IPS-18a (cell line): ENCODE data around the gene SMOC1.

Source experiments
- H3K27ac ChIP-seq: one replicate; pipeline ENCODE4 v1.5.1; 2013; ENCODE audit warnings: low read length
- H3K27me3 ChIP-seq: one replicate; pipeline ENCODE4 v1.6.1; 2013; ENCODE audit warnings: mild to moderate bottlenecking, low read length; ENCODE audit not compliant: control insufficient read depth, insufficient read depth
- H3K36me3 ChIP-seq: one replicate; pipeline ENCODE4 v1.6.1; 2013; ENCODE audit warnings: low read depth, low read length; ENCODE audit not compliant: control insufficient read depth
- H3K4me1 ChIP-seq: one replicate; pipeline ENCODE4 v1.6.1; 2013; ENCODE audit warnings: low read depth, low read length; ENCODE audit not compliant: control insufficient read depth
- H3K4me3 ChIP-seq: one replicate; pipeline ENCODE4 v1.5.1; 2013; ENCODE audit warnings: low read length
- H3K9ac ChIP-seq: one replicate; pipeline ENCODE4 v1.6.1; 2013; ENCODE audit warnings: mild to moderate bottlenecking, low read length, moderate library complexity
- H3K9me3 ChIP-seq: one replicate; pipeline ENCODE4 v1.6.1; 2013; ENCODE audit warnings: low read depth, low read length; ENCODE audit not compliant: control insufficient read depth

Gene SMOC1

DNA sequence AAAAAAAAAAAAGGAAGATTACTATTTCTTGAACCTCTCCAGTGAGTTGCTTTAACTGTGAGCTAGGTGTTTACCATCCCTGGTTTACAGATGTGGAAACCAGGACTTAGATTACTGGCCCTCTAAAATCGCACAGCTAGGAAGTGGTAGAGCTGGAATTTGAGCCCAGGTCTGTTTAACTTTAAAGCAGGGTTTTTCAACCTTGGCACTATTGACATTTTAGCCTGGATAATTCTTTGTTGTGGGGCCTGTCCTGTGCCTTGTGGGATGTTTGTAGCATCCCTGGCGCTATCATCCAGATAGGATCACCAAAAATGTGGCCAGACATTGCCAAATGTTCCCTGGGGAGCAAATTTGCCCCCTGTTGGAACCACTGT is 28.5 kb upstream of the SMOC1 start:
- H3K4me1 ChIP-seq, result no peaks in the 10 kb centered on the region
- H3K27ac ChIP-seq, result no peak overlapping the region
- H3K9ac ChIP-seq, result no peak overlapping the region
- H3K9me3 ChIP-seq, result no peaks in the 10 kb centered on the region
- no peaks in the 10 kb centered on the region for H3K27me3 ChIP-seq
- H3K4me3 ChIP-seq, result no peak overlapping the region
- H3K36me3 ChIP-seq, result no peaks in the 10 kb centered on the region

- Histone ChIP-seq H3K9ac (no peak overlapping the region), H3K4me3 (no peak overlapping the region), H3K4me1 (no peaks in the 10 kb centered on the region), H3K27ac (no peak overlapping the region), H3K27me3 (no peaks in the 10 kb centered on the region), H3K9me3 (no peaks in the 10 kb centered on the region), H3K36me3 (no peaks in the 10 kb centered on the region)
Observed at GRCh38 chr14:69852531-69853321, 26.5 kb upstream of the SMOC1 start.

GRCh38 chr14:69853774-69854173 is 25.4 kb upstream of the SMOC1 start:
- Histone ChIP-seq H3K9ac (no peak overlapping the region), H3K27me3 (peaks cover 1% of the 10 kb centered on the region), H3K4me3 (no peak overlapping the region), H3K27ac (no peak overlapping the region), H3K4me1 (no peaks in the 10 kb centered on the region), H3K9me3 (no peaks in the 10 kb centered on the region), H3K36me3 (no peaks in the 10 kb centered on the region)

DNA sequence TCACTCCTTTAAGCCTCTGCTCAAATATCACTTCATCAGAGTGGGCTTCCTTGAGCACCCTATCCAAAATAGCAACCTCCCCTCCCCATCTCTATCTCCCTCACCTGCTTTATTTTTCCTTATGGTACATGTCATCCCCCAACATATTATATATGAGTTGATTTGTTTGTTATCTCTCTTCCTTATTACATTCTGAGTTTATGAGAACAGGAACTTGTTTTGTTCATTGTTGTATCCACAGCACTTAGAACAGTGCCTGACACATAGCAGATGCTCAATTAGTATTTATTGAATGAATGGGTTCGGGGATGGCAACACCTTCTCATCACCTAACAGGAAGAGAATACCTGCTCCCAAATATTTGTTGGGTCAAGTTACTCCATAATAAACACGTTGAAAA is 24.6 kb upstream of the SMOC1 start:
- Histone ChIP-seq H3K9me3 (no peaks in the 10 kb centered on the region), H3K9ac (no peak overlapping the region), H3K36me3 (no peaks in the 10 kb centered on the region), H3K27ac (no peak overlapping the region), H3K4me1 (peaks cover 3% of the 10 kb centered on the region), H3K4me3 (no peak overlapping the region), H3K27me3 (peaks cover 10% of the 10 kb centered on the region)

GRCh38 chr14:69855180-69855832 is 23.9 kb upstream of the SMOC1 start:
- Histone ChIP-seq H3K36me3 (no peaks in the 10 kb centered on the region), H3K9ac (no peak overlapping the region), H3K9me3 (no peaks in the 10 kb centered on the region), H3K27me3 (peaks cover 17% of the 10 kb centered on the region), H3K4me1 (peaks cover 10% of the 10 kb centered on the region), H3K4me3 (no peak overlapping the region), H3K27ac (no peak overlapping the region)

GRCh38 chr14:69858801-69859200 is 20.4 kb upstream of the SMOC1 start:
- no peak overlapping the region for H3K27ac ChIP-seq
- H3K9me3 ChIP-seq, result no peaks in the 10 kb centered on the region
- H3K4me1 ChIP-seq, result peaks cover 21% of the 10 kb centered on the region
- no peak overlapping the region for H3K9ac ChIP-seq
- H3K36me3 ChIP-seq, result no peaks in the 10 kb centered on the region
- no peak overlapping the region for H3K4me3 ChIP-seq
- peaks cover 18% of the 10 kb centered on the region for H3K27me3 ChIP-seq

GRCh38 chr14:69859591-69859990 is 19.6 kb upstream of the SMOC1 start:
- no peaks in the 10 kb centered on the region for H3K36me3 ChIP-seq
- H3K4me1 ChIP-seq, result peaks cover 21% of the 10 kb centered on the region
- no peaks in the 10 kb centered on the region for H3K9me3 ChIP-seq
- no peak overlapping the region for H3K9ac ChIP-seq
- H3K4me3 ChIP-seq, result no peak overlapping the region
- peaks cover 18% of the 10 kb centered on the region for H3K27me3 ChIP-seq
- H3K27ac ChIP-seq, result no peak overlapping the region

DNA sequence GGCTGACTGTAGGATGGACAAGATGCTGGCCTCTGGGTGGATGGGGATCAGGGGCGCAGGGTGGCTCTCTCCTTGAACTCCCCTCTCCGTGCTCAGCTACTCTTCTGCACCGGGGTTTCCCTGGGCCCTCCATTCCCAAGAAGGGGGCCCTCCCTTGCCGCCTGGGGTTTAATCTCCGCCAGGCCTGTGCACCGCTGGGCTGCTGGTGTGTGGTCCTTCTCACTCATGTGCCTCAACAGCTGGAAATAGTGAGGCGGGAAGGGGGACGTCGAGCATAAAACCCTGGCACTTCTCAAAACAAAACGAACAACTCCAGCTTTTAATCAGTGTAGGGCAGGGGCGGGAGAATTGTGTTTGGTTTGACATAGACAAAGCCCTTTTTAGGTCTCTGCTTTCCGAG is 19.0 kb upstream of the SMOC1 start:
- Histone ChIP-seq H3K27ac (no peak overlapping the region), H3K36me3 (no peaks in the 10 kb centered on the region), H3K27me3 (peaks cover 18% of the 10 kb centered on the region), H3K9ac (no peak overlapping the region), H3K4me3 (no peak overlapping the region), H3K9me3 (no peaks in the 10 kb centered on the region), H3K4me1 (peaks cover 21% of the 10 kb centered on the region)

- H3K9me3 ChIP-seq, result no peaks in the 10 kb centered on the region
- H3K4me3 ChIP-seq, result no peak overlapping the region
- peaks cover 21% of the 10 kb centered on the region for H3K4me1 ChIP-seq
- H3K27me3 ChIP-seq, result peaks cover 18% of the 10 kb centered on the region
- H3K9ac ChIP-seq, result no peak overlapping the region
- H3K36me3 ChIP-seq, result no peaks in the 10 kb centered on the region
- no peak overlapping the region for H3K27ac ChIP-seq
Observed at GRCh38 chr14:69861025-69861569, 18.1 kb upstream of the SMOC1 start.

GRCh38 chr14:69863083-69863482 is 16.1 kb upstream of the SMOC1 start:
- Histone ChIP-seq H3K27ac (no peak overlapping the region), H3K4me1 (peaks cover 21% of the 10 kb centered on the region), H3K9ac (no peak overlapping the region)

DNA sequence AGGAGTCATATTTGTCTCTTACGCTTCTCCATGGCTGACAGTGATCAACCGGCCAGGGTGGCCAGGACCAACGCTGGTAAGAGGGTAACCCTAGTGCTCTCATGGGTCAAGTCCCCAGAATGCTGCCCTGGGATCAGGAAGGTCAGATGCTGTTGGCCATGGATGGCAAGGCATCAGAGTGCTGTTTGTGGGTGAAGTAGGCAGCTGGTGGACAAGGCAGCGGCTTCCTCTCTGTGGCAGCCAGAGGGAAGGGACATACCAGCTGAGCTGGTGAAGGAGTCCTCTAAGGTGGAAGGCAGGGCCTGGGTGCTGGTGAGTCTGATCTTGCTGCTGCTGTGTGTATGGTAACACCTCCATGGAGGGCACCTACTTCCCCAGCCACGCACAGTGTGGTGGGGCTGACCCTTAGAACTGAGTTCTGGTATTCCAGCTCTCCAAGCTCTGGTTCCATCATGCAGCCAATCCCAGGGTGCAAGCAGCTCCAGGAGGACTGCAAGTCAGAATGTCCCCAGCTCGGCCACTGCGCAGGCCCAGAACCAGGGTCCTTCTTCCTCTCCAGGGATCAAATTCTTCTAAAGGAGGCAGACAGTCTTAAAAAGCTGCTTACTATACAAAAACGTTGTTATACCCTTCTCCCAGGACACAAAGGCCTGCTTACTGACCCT is 13.4 kb upstream of the SMOC1 start:
- Histone ChIP-seq H3K36me3 (no peaks in the 10 kb centered on the region), H3K27ac (no peak overlapping the region), H3K4me3 (no peak overlapping the region), H3K27me3 (no peaks in the 10 kb centered on the region), H3K9ac (no peak overlapping the region), H3K9me3 (no peaks in the 10 kb centered on the region), H3K4me1 (peaks cover 6% of the 10 kb centered on the region)

More at GRCh38 chr14:69863083-69863482, 16.1 kb upstream of the SMOC1 start:
- no peak overlapping the region for H3K4me3 ChIP-seq
- H3K9me3 ChIP-seq, result no peaks in the 10 kb centered on the region
- H3K27me3 ChIP-seq, result peaks cover 18% of the 10 kb centered on the region
- H3K36me3 ChIP-seq, result no peaks in the 10 kb centered on the region
